H1 (cell line): Measurements from ENCODE around the gene COX5B. TPM values are rescaled to one million over a fixed set of nuclear protein-coding genes. Genes with fewer than 3 reads are reported as not detected.
"Not testable (repeated sequence)": the region's sequence is repeated elsewhere in the genome, so short reads cannot be mapped to it uniquely, and the experiment has no call there.

Experiments used
- CTCF ChIA-PET: fragments of 300-600 bp; sonication (Branson Sonifier 250); formaldehyde crosslinking; loops from one replicate; lab custom pipeline; 2021; ENCODE audit not compliant: partially characterized antibody; lab: Charles Lee
- POLR2A ChIA-PET: fragments of 300-600 bp; sonication (Branson Sonifier 250); formaldehyde crosslinking; loops from one replicate; lab custom pipeline; 2021; ENCODE audit warnings: inconsistent platforms; ENCODE audit not compliant: partially characterized antibody; lab: Charles Lee
- DNase-seq, 2 experiments: peaks; one replicate each; pipeline versions ENCODE4 v3.0.0 to v3.0.0-alpha.2; 2010 to 2022; ENCODE audit warnings: low spot score in 2 of 2, low read depth in 1 of 2, mixed read lengths in 1 of 2
- FAIRE-seq: peaks from 2 replicates; lab custom pipeline; 2011; peaks lifted over from hg19 to GRCh38; lab: Jason Lieb, UNC
- H2AFZ ChIP-seq: 2 replicates; pipeline ENCODE4 v1.8.1; 2012; ENCODE audit warnings: low read length, inconsistent platforms
- H2AK5ac ChIP-seq: 2 replicates; pipeline ENCODE4 v1.6.1; 2013; ENCODE audit warnings: low read depth, low read length
- H2BK120ac ChIP-seq: replicated peaks from 2 replicates; pipeline ENCODE3; 2013; ENCODE audit warnings: low read depth, low read length, inconsistent platforms
- H2BK12ac ChIP-seq: 2 replicates; pipeline ENCODE4 v1.6.1; 2013; ENCODE audit warnings: low read depth, low read length
- H2BK15ac ChIP-seq: 2 replicates; pipeline ENCODE4 v1.6.1; 2013; ENCODE audit warnings: low read length
- H2BK20ac ChIP-seq: 2 replicates; pipeline ENCODE4 v1.6.1; 2013; ENCODE audit warnings: low read length
- H2BK5ac ChIP-seq: 2 replicates; pipeline ENCODE4 v1.6.1; 2013; ENCODE audit warnings: low read depth, low read length
- H3K14ac ChIP-seq: 2 replicates; pipeline ENCODE4 v1.6.1; 2013; ENCODE audit warnings: inconsistent platforms; ENCODE audit not compliant: insufficient read length
- H3K18ac ChIP-seq: 2 replicates; pipeline ENCODE4 v1.6.1; 2013; ENCODE audit warnings: low read length; ENCODE audit errors: extremely low read depth
- H3K23ac ChIP-seq: 2 replicates; pipeline ENCODE4 v1.6.1; 2013; ENCODE audit warnings: inconsistent platforms; ENCODE audit not compliant: insufficient read length
- H3K23me2 ChIP-seq: 2 replicates; pipeline ENCODE4 v1.6.1; 2013; ENCODE audit warnings: low read depth, low read length
- H3K27ac ChIP-seq: 2 replicates; pipeline ENCODE4 v1.6.1; 2011; ENCODE audit warnings: low read depth, low read length, inconsistent platforms
- H3K27me3 ChIP-seq, 4 experiments: replicated peaks in 1 of 4; 1 replicate in 1 of 4; 2 replicates in 3 of 4; pipeline versions ENCODE4 v1.6.1 to v1.8.1; 2011 to 2013; ENCODE audit warnings: low read length in 3 of 4, mild to moderate bottlenecking in 3 of 4, inconsistent platforms in 2 of 4, mixed read lengths in 2 of 4, moderate library complexity in 1 of 4; ENCODE audit not compliant: control insufficient read depth in 3 of 4, insufficient read depth in 3 of 4; ENCODE audit errors: extremely low read depth in 1 of 4
- H3K36me3 ChIP-seq, 4 experiments: 2 replicates each; pipeline versions ENCODE4 v1.6.1 to v1.8.1; 2011 to 2013; ENCODE audit warnings: mild to moderate bottlenecking in 4 of 4, low read length in 3 of 4, moderate library complexity in 2 of 4, control low read depth in 1 of 4, inconsistent platforms in 1 of 4; ENCODE audit not compliant: insufficient read depth in 4 of 4, control insufficient read depth in 2 of 4
- H3K4ac ChIP-seq: replicated peaks from 2 replicates; pipeline ENCODE3; 2013; ENCODE audit warnings: low read length, low read depth, mixed read lengths, inconsistent platforms; ENCODE audit not compliant: insufficient read length
- H3K4me1 ChIP-seq, 4 experiments: replicated peaks in 1 of 4; 1 replicate in 1 of 4; 2 replicates in 3 of 4; pipeline versions ENCODE4 v1.6.1 to v1.8.1; 2011 to 2013; ENCODE audit warnings: low read length in 3 of 4, inconsistent platforms in 2 of 4, mixed read lengths in 1 of 4; ENCODE audit not compliant: insufficient read depth in 4 of 4, control insufficient read depth in 3 of 4
- H3K4me2 ChIP-seq, 2 experiments: 2 replicates each; pipeline versions ENCODE4 v1.6.1 to v1.8.1; 2011 to 2013; ENCODE audit warnings: low read depth in 2 of 2, low read length in 2 of 2, control low read depth in 1 of 2, inconsistent platforms in 1 of 2, mild to moderate bottlenecking in 1 of 2; ENCODE audit not compliant: insufficient read depth in 1 of 2
- H3K4me3 ChIP-seq, 4 experiments: fragments of 200-600, 300-600 bp in 1 of 4; sonication (generic), shearing (Covaris generic), sonication (Bioruptor Twin) in 1 of 4; 2 replicates each; pipeline versions ENCODE4 v1.5.1 to v1.8.1; 2011 to 2016; ENCODE audit warnings: low read length in 4 of 4, low read depth in 3 of 4, control low read depth in 2 of 4, inconsistent platforms in 2 of 4, mild to moderate bottlenecking in 2 of 4, mixed read lengths in 1 of 4, moderate library complexity in 1 of 4; ENCODE audit not compliant: insufficient read depth in 2 of 4; ENCODE audit errors: extremely low read depth in 1 of 4
- H3K56ac ChIP-seq: replicated peaks from 2 replicates; pipeline ENCODE3; 2013; ENCODE audit warnings: low read depth, mild to moderate bottlenecking, mixed read lengths, low read length, inconsistent platforms; ENCODE audit not compliant: insufficient read length
- H3K79me1 ChIP-seq: 2 replicates; pipeline ENCODE4 v1.6.1; 2013; ENCODE audit warnings: low read depth, low read length, control low read depth
- H3K79me2 ChIP-seq, 2 experiments: 2 replicates each; pipeline versions ENCODE4 v1.6.1 to v1.8.1; 2012 to 2013; ENCODE audit warnings: low read length in 2 of 2, mild to moderate bottlenecking in 2 of 2, inconsistent platforms in 1 of 2; ENCODE audit not compliant: insufficient read depth in 2 of 2, control insufficient read depth in 1 of 2
- H3K9ac ChIP-seq, 4 experiments: replicated peaks in 1 of 4; 1 replicate in 1 of 4; 2 replicates in 3 of 4; pipeline versions ENCODE4 v1.6.1 to v1.8.1; 2011 to 2013; ENCODE audit warnings: low read depth in 3 of 4, low read length in 3 of 4, control low read depth in 2 of 4, mild to moderate bottlenecking in 2 of 4, moderate library complexity in 2 of 4, inconsistent platforms in 1 of 4; ENCODE audit errors: extremely low read depth in 1 of 4
- H3K9me3 ChIP-seq, 2 experiments: 2 replicates each; pipeline versions ENCODE4 v1.6.1 to v1.8.1; 2012 to 2013; ENCODE audit warnings: mild to moderate bottlenecking in 2 of 2, moderate library complexity in 2 of 2, control low read depth in 1 of 2, inconsistent platforms in 1 of 2, low read depth in 1 of 2, low read length in 1 of 2, mixed read lengths in 1 of 2; ENCODE audit not compliant: insufficient read depth in 2 of 2
- H4K20me1 ChIP-seq, 2 experiments: replicated peaks in 1 of 2; 2 replicates each; pipeline versions ENCODE3 to v1.8.1; 2011 to 2013; ENCODE audit warnings: inconsistent platforms in 2 of 2, low read length in 2 of 2, mild to moderate bottlenecking in 1 of 2; ENCODE audit not compliant: insufficient read depth in 2 of 2, control insufficient read depth in 1 of 2
- H4K5ac ChIP-seq: 2 replicates; pipeline ENCODE4 v1.6.1; 2013; ENCODE audit warnings: low read length, low read depth, mixed read lengths, inconsistent platforms; ENCODE audit not compliant: insufficient read length
- H4K8ac ChIP-seq: 2 replicates; pipeline ENCODE4 v1.8.0; 2013; ENCODE audit warnings: mild to moderate bottlenecking, moderate library complexity, low read length, inconsistent platforms; ENCODE audit not compliant: insufficient read depth; ENCODE audit errors: extremely low read depth
- H4K91ac ChIP-seq: replicated peaks from 2 replicates; pipeline ENCODE3; 2013; ENCODE audit warnings: low read length, mixed read lengths, inconsistent platforms; ENCODE audit not compliant: insufficient read length
- WGBS, 2 experiments: shearing (Covaris generic) in 1 of 2; methylation state at CpG; one replicate each; pipeline versions ENCODE4 v1.1.6 to v1.1.7; 2013 to 2015; ENCODE audit warnings: low lambda C conversion rate in 2 of 2, mixed read lengths in 2 of 2, inconsistent platforms in 1 of 2, low coverage in 1 of 2, missing lambda C conversion rate in 1 of 2; ENCODE audit not compliant: insufficient replicate concordance in 2 of 2, insufficient coverage in 1 of 2, insufficient read length in 1 of 2; ENCODE audit errors: extremely low coverage in 1 of 2, missing lambda C conversion rate in 1 of 2; 5-methylcytosine and 5-hydroxymethylcytosine counted together
- polyA plus RNA-seq, 7 experiments: library from polyadenylated mRNA; depleted of rRNA in 3 of 7; stranded (reverse) in 5 of 7; unstranded in 2 of 7; fragments of >200 nt in 5 of 7; fragments of 200-250 nt in 2 of 7; gene quantifications; 1 replicate in 5 of 7; 2 replicates in 1 of 7; 4 replicates in 1 of 7; pipeline versions ENCODE4 v1.2.1 to v1.2.3, GENCODE V29; 2011 to 2013; ENCODE audit warnings: missing spikeins in 2 of 7, mixed read lengths in 2 of 7
- total RNA-seq: library from RNA; stranded (reverse); fragmentation: NEBNext Ultra II Directional; extraction: Animal tissue kit (Norgen Biotek cat#: 25700); gene quantifications from 2 replicates; pipeline ENCODE4 v1.2.1, GENCODE V29; 2021

The COX5B gene
- total and polyA plus RNA-seq, 2 of the 8 experiments (the other 6 are each of a cell fraction or from before 2014, with no cell fraction given): 233 to 468 TPM

DNA sequence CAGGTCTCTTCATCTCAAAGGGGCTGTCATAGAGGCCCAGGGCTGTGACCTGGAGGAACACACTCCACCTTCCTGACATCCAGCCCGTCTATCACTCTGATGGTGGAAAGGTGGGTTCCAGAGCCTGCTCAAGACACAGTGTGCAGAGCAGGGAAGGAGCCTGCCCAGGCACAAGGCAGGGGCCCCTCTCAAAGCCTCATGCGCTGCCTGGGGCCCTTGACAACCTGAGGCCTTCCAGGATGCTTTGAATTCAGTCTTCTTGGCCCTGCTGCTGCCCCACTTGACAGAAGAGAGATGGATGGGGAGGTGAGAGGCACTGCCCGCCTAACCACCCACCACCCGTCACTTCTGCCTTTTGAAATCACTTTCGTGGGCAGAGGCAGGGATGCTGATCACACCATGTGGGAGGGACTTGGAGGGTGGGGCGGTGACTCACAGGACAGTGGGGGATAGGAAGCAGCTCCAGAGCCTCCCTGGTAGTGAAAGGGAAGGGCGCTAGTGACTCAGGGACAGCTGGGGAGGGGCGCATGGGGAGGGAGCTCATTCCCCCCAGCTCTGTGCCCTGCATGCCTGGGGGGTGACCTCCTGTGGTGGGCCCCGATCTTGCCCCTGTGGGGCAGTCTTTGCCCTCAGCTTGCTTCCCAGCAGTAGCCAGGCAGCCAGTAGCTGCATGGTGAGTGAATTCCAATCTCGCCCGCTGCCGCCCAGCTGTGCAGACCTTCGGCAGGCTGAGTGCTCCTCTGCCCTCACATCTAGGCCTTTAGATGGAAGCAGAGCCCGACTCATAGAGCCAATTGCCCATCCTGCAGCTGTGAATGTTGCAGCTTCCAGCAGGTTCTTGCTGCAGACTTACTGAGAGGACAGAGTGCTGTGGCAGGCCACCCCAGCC is 26.7 kb upstream of the COX5B start:
- H2AK5ac ChIP-seq, H3K9ac ChIP-seq, H3K4me2 ChIP-seq, H3K23me2 ChIP-seq, H3K9me3 ChIP-seq, H3K18ac ChIP-seq, FAIRE-seq, H3K4ac ChIP-seq, H4K91ac ChIP-seq, H3K27ac ChIP-seq, H3K4me3 ChIP-seq, DNase-seq, H3K36me3 ChIP-seq, POLR2A ChIA-PET, CTCF ChIA-PET, H4K20me1 ChIP-seq, H2AFZ ChIP-seq, H2BK120ac ChIP-seq, H2BK20ac ChIP-seq, H2BK12ac ChIP-seq, H3K4me1 ChIP-seq, H4K5ac ChIP-seq, H2BK5ac ChIP-seq, H3K23ac ChIP-seq, H3K79me2 ChIP-seq, H2BK15ac ChIP-seq, H3K14ac ChIP-seq, H3K79me1 ChIP-seq, H4K8ac ChIP-seq, H3K27me3 ChIP-seq, H3K56ac ChIP-seq: not testable (repeated sequence)
- no CpG with 5 or more reads among the region's 14 CpGs for WGBS, 2 experiments

DNA sequence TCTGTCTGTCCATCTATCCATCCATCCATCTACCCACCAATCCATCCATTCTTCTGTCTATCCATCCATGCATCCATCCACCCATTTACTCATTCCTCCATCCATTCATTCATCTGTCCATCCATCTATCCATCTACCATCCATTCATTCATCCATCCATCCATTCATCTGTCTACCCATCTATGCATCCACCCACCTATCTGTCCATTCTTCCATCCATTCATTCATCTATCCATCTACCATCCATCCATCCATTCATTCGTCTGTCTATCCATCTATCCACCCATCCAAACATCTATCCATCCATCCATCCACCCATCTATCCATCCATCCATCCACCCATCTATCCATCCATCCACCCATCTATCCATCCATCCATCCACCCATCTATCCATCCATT is 25.4 kb upstream of the COX5B start:
- H3K56ac ChIP-seq, DNase-seq, H3K9me3 ChIP-seq, H2BK15ac ChIP-seq, H3K18ac ChIP-seq, H4K5ac ChIP-seq, H2BK12ac ChIP-seq, CTCF ChIA-PET, H3K27ac ChIP-seq, H3K79me2 ChIP-seq, H4K91ac ChIP-seq, H3K4me3 ChIP-seq, H2BK120ac ChIP-seq, H3K23ac ChIP-seq, H3K14ac ChIP-seq, H3K27me3 ChIP-seq, H3K4ac ChIP-seq, H3K4me1 ChIP-seq, H3K4me2 ChIP-seq, FAIRE-seq, H4K8ac ChIP-seq, H3K79me1 ChIP-seq, POLR2A ChIA-PET, H2AK5ac ChIP-seq, H3K23me2 ChIP-seq, H2BK5ac ChIP-seq, H2AFZ ChIP-seq, H2BK20ac ChIP-seq, H3K9ac ChIP-seq, H4K20me1 ChIP-seq, H3K36me3 ChIP-seq: not testable (repeated sequence)
- no CpG with 5 or more reads among the region's 1 CpG for WGBS, 2 experiments
